Right hindlimb (tissue), 1 donor: Measurements from ENCODE around the gene APPL2.
A peak's percentile ranks its signal among the peaks of the same experiment; 100 is the strongest.
"Not testable (repeated sequence)": the region's sequence is repeated elsewhere in the genome, so short reads cannot be mapped to it uniquely, and the experiment has no call there.

ENCODE experiments used
- DNase-seq: peaks from one replicate; pipeline ENCODE4 v3.0.0-alpha.2; 2018

The APPL2 gene

DNA sequence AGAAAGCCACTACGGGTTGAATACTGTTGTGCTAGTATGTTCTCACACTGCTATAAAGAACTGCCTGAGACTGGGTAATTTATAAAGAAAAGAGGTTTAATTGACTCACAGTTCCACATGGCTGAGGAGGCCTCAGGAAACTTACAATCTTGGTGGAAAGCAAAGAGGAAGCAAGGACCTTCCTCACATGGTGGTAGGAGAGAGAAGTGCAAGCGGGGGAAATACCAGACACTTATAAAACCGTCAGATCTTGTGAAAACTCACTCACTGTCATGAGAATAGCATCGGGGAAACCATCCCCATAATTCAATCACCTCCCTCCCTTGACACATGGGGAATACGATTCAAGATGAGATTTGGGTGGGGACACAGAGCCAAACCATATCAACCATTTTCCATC lies 20.5 kb upstream of the APPL2 start:
- not testable (repeated sequence) for DNase-seq

GRCh38 chr12:105256011-105256410 lies 20.0 kb upstream of the APPL2 start:
- DNase-seq, result no peak

DNA sequence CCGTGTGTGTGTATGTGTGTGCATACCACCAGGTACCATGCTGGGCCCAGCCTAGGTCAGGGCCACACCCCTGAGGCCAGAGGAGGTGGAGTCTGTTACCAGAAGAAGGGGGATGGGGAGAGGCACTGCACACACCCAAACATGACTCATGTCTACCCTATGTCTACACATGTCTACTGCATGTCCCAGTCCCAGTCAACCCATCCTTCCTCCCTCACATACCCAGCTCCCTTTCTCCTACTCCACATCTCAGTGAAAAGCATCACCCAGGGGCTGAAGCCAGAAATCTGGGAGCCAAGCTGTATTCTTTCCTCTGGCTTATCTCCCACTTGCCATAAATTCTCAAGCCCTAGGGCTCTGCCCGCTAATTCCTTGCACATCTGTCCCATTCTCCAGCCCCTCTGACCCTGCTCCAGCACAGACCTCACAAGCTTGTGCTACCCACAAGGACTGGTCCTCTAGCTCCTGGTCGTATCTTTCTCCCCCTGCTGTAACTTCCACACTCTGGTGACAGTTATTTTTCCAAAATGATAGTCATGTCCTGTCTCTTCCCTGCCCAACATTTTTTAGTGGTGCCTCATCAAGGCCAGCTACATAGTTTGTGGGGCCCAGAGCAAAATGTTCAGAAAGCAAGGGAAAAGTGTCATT lies 18.0 kb upstream of the APPL2 start:
- no peak for DNase-seq

DNA sequence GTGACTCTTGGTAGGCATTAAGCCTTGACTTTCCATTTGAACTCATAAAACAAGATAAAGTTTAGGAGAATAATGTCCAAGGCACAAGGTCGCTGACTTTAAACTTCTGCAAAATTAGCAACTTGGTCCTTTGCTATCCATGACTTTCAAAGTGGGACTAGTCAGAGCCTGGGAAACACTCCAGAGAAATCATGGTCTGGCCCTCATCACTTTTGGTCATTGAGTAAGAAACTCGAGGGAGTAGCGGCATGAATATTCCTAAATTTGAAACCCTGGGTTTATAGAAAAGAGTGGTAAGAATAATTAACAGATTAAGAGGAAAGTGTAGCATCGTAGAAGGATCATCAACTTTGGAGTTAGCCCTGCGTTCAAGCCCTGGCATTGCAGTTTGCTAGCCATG lies 16.9 kb upstream of the APPL2 start:
- no peak for DNase-seq

DNA sequence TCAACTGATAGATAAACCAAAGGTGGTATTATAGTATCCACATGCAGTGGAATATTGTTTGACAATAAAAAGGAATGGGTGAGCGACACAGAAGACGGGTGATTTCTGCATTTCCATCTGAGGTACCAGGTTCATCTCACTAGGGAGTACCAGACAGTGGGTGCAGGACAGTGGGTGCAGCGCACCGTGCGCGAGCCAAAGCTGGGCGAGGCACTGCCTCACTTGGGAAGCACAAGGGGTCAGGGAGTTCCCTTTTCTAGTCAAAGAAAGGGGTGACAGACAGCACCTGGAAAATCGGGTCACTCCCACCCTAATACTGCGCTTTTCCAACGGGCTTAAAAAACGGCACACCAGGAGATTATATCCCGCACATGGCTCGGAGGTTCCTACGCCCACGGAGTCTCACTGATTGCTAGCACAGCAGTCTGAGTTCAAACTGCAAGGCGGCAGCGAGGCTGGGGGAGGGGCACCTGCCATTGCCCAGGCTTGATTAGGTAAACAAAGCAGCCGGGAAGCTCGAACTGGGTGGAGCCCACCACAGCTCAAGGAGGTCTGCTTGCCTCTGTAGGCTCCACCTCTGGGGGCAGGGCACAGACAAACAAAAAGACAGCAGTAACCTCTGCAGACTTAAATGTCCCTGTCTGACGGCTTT lies 9.9 kb upstream of the APPL2 start:
- DNase-seq, result not testable (repeated sequence)

DNA sequence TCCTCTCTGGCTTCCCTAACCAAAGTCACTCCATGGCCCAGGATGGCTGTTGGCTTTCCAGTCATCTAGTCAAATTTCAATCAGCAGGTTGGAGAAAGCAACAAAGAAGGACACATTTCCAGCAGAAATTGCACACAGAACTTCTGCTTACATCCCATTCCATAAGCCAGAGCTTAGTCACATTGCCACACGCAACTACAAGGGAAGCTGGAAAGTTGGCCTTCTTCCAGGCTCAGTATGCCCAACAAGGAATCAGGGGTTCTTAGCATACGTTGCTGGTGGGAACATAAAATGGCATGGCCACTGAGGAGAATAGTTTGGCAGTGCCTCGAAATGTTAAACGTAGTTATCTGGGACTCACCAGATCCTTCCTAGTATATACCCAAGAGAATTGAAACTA lies 9.3 kb upstream of the APPL2 start:
- DNase-seq, result no peak

- DNase-seq, result no peak
These were observed 4.3 kb upstream of the APPL2 start for GRCh38 chr12:105240228-105240627.

- no peak for DNase-seq
These were observed 3.3 kb upstream of the APPL2 start for GRCh38 chr12:105239304-105239703.

DNA sequence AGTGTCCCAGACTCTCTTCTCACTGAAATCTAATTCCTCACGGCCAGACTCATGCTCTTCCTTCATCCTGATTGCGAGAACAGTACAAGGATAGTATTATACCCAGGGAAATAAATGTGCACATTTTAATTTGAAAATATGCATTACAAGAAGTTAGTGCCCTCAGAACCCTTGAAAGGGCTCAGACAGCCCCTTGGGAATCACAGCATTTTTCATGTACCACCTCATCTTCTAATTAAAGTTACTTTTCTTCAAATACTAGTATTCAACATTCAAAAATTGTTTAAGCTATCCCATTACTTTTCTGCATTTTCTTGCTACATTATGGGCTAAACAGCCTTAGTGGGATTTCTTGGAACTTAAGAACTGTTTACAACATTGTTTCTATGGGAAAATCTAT lies 1.7 kb upstream of the APPL2 start:
- DNase-seq, result no peak

GRCh38 chr12:105235281-105235731 lies 668 bp downstream of the APPL2 start:
- no peak for DNase-seq

DNA sequence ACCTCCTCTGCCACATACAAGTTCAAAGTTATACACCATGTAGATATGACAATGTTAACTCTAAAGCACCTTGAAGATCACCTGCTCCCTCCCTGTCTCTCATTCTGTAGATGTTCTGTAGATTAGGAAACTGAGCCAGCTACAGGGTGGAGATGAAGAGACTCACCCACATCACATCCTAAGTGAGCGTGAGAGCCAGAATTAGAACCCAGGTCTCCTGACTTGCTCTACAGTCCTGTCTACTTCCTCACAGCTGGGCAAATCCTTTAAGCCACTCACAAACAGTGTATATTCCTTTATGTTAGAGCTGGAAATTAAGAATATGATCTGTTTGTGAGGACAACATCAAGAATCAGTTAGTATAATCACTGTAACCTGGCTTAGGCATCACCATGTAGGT lies 1.8 kb downstream of the APPL2 start:
- DNase-seq, result no peak

DNA sequence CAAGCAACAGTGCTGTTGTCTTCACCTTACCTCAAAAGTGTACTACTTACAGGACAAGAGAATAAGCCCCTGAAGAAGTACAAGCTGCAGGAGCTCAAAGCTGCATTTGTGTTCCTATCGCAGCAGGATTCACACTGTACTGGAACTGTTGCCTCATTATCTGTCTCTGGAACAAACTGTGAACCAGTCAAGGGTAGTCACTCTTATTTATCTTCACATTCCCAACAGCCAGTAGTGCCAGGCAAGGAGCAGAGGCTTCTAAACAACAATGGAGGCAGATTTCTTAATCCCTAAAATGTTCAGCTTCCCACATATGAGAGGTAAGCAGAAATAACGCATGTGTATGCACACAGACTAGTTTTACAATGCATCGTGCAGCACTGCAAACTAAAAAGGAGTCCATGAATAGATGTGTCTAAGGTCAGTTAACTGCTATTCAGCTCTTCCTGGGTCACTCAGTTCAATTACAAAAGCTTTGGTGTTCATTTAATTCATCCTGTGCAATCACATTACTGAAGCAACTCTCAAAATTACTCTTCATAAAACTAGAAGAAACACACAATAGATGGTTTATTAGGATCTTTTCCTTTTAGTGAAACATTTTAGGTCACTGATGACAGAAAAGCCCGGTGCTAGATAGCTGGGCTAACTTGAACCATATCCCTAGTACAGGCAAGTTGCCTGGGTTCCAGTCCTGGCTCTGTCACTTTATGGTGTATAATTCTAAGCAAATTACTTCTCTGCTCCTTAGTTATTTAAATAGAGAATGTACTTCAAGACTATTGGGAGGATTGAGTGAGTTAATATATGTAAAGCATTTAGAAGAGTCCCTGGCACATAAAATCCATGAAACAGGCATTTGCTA lies 2.7 kb downstream of the APPL2 start:
- no peak for DNase-seq

DNA sequence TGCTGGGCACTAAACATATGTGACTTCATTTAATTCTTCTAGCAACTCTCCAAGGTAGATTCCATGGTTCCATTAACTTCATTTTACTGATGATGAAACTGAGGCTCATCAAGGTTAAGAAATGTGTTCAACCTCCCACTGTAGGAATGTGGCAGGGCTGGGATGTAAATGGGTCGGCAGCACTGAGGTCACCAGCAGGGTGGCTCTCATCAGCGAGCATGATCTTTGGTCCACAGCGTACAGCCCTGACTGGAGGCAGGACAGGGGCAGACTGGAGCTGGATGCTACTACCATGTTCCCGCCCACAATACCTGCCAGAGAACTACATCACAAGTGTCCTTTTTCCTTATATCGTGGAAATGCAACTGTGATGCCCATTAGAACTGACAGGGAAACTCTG lies 4.6 kb downstream of the APPL2 start:
- DNase-seq, result no peak

DNA sequence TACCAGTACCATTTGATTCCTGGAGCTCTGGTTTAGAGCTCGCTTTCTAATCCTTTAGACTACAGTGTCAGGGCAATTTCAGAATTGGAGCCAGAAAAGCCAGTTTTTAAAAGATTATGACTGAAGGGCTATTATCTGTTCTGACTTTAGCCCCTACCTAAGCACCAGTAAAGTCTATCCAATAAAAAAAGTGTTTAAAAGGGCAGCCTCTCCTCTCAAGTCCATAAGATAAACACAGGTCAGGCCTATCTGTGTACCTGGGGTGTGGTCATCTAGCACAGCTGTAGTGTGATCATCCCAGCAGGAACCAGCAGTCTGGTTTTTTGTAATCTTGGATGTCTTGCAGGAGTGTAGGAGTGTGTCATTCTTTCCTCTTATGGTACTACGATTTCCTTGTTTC lies 6.6 kb downstream of the APPL2 start:
- DNase-seq, result no peak

DNA sequence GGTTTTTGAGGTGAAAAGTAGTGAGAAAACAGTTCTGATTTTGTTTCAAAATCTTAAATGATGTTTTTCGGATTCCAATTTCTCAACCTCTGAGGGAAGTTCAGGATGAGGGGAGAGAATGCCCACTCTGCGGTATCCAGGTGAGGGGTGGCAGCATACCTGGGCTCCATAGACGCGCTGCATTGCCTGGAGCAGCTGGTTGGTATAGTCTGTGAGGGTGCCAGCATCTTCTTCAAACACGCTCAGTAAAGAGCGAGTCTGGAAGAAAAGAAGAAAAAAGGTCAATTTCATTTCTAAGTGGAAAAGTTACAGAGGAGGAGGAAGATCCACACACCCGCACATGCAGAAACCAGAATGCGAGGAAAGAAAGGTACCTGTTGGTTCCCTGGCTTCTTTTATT lies 7.0 kb downstream of the APPL2 start:
- no peak for DNase-seq

DNA sequence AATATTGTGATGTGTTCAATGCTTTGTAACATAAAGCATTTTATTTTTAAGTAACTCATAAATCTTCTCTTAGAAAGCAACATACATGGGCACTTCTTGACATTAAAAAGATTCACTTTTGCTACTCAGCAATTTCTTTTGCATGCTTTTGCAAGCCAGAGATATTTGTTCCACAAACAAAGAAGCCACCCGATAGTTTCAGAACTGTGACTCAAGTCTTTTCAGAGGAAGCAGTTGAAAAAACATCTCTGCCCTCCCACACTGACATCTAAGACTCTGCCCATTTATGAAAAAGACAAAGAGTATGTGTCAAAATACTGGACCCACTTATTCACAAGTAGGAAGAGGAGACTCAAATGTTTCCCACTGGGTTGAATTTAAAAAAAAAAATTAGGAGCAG lies 7.5 kb downstream of the APPL2 start:
- no peak for DNase-seq

- DNase-seq, result no peak
These were observed 8.1 kb downstream of the APPL2 start for GRCh38 chr12:105227879-105228278.

GRCh38 chr12:105226219-105226618 lies 9.8 kb downstream of the APPL2 start:
- peak; percentile 82 for DNase-seq

GRCh38 chr12:105225505-105226015 lies 10.4 kb downstream of the APPL2 start:
- no peak for DNase-seq

DNA sequence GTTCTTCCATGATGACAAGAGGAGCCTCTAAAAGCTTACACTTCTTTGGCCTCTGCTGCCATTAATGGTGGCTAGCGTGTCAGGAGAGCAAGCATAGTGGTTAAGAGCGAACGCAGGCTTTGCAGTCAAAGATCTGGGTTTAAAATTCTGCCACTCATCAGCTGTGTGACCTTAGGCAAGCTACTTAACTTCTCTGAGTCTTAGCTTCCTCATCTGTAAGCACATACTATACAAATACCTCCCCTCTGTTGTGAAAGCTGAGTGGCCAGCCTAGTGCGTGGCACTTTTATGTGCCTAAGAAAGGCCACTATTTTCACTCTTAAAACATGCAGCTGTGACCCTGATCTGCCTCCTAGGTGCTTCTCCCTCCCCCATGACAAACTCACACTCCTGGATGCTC lies 11.6 kb downstream of the APPL2 start:
- no peak for DNase-seq

DNA sequence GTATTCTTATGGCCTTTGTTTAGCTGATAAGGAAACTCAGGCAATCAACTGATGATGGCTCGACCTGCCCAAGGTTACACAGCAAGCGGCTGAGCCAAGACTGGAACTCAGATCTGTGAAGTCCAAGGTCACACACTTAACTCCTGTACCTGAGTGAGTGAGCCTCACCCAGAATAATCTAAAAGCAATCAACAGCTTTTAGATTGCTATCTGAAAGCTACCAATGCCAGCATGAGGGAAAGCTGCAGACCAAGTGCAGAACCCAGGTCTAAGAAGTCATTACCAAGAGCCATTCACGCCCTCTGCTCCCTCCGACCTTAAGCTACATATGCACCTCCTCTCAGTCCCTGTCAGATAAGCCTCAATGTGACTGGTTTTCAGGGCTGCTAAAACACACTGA lies 12.1 kb downstream of the APPL2 start:
- DNase-seq, result no peak

- DNase-seq, result no peak
These were observed 12.6 kb downstream of the APPL2 start for GRCh38 chr12:105223352-105223845.

DNA sequence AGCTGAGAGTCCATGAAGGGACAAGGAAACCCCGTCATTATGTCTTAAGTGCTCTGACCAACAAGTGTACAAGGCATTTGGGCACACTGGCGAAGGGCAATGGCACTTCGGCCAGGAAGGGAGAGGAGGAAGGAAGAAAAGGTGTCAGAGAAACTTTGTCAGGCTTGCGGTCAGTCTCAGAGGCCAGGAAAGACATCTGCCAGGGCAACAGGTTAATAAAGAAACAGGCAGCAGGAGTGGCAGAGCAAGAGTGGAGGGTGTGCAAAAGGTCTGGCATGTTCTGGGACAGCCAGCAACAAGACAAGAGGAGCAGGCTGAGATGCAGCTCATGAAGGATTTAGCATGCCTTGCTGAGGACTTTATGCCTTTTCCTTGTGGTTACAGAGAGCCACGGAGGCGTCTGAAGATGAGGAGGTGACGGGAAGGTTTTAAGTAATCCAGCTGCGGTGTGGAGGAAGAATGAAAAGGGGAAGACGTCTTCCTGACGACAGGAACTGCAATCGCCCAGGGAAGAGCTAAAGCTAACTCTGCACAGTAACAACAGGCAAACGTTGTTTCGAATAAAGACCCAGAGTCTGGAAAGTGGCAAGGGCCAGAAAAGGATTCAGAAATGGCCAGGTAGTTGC lies 13.1 kb downstream of the APPL2 start:
- no peak for DNase-seq
